ENCODE data around the gene MMEL1. TPM values are rescaled to one million over a fixed set of nuclear protein-coding genes. Genes with fewer than 3 reads are reported as not detected.
"Not testable (repeated sequence)": the region's sequence is repeated elsewhere in the genome, so short reads cannot be mapped to it uniquely, and the experiment has no call there.

Gene MMEL1
- total RNA-seq, 2 donors from 2014 or later = 0.47 to 0.68 TPM

DNA sequence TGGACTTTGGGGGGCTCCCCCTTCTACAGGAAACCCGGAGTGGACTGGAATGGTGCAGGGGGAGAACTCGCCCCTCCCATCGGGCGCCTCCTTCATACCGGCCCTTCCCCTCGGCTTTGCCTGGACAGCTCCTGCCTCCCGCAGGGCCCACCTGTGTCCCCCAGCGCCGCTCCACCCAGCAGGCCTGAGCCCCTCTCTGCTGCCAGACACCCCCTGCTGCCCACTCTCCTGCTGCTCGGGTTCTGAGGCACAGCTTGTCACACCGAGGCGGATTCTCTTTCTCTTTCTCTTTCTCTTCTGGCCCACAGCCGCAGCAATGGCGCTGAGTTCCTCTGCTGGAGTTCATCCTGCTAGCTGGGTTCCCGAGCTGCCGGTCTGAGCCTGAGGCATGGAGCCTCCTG lies 76.5 kb downstream of the MMEL1 start, which contains the start of gene TNFRSF14:
Gene TNFRSF14 (plus strand): TSS at position 95 of the 401 bp plus-strand sequence. CDS start 294 bp downstream, at position 389.
- intact Hi-C loops (cut with DNase I) = no loop called here
- ATAC-seq = peak; percentile 51 to 59
- no peak for DNase-seq

DNA sequence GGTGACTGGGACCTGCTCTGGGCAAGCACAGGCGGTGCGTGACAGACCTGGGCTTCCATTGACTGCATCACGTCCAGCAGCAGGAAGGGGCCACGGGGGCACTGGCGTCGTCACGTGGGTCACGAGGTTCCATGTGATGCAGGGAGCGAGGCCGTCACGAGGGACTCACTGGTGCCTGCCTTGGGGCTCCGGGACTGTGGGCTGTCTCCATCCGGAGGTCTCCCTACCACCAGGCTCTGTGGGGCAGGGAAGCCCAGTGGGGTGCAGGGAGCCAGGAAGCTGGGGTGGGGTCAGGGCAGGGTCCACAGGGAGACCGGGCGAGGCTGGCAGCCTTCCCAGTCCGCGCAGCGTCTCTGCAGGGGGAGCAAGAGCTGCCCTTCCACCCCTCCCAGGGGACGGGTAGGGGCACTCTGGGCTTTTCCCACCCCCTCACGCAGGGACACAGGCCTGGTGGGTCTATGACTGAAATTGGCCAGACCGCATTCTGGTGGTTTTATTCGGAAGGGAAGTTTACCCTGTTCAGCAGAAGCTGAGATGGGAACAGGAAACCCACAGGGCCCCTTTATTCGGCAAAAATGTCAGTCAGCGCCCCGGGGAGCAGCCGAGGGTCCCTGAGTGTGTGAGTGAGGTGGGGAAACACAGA lies 77.1 kb downstream of the MMEL1 start:
- peak; percentile 79 for DNase-seq
- ATAC-seq = peak; percentile 56 to 79
- intact Hi-C loops (cut with DNase I) = no loop called here

DNA sequence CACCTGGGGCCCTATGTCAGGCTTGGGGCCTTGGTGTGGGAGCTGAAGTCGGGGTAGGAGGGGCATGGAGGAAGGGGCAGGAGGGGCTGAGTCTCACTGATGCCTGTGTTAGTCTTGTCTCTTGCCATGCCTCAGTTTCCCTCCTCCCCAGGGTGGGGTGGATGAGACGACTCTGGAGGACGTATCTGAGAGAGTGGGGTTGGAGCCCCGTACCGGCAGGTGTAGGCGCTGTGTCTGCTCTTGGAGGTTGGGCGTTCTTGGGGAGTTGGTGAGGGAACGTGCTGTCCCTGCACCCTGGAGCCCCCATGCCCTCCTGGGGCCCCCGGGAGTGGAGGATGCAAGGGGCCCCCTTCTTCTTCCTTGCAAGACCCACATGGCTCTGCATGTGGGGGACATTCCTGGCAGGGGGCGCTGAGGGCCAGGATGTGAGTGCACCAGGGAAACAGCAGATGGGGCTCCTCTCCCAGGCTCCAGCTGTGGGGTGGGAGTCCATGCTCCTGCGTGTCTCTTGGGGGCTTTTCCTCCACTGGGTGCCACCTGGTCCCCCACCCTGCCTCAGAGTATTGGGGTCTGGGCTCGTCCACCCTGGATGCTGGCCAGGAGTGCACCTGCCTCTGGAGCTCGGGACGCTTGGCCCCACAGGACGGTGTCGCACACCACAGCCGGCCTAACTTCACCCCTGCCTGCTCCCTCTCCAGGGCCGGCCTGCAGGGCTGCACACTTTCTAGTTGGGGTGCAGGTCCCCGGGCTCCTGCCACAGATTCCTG lies 78.0 kb downstream of the MMEL1 start:
- intact Hi-C loops (cut with DNase I) = no loop called here
- DNase-seq = no peak
- no peak for ATAC-seq

DNA sequence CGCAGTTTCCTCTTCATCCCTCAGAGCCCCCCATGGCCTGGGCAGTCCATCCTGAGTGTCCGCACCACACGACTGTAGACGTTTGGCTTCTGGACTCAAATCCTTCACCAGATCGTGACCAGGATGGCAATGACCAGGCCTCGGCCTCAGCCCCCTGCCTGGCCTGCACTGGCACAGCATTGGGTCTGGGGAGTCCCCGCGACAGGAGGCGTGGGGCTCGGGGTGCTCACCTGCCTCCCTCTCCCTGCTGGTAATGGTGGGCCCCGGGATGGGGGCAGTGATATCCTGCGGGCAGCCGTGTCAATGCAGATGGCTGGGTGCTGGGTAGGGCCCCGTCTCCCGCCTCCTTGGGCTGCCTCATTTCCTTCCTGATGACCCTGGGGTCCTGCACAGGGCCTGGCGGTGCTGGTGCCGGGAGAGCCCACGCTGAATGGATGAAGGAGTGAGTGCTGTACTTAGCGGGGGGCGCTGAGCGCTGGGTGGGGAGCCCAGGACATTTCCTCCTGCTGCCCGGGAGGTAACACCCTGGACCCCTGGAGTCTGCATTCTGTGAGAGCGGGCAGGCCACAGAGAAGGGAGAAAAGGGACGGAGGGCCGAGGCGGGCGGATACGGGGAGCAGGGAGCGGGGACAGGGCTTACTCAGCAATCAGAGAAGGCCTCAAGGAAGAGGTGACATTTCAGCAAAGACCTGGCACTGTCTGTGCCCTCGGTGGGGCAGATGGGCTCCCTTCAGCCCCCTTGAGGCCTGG lies 78.8 kb downstream of the MMEL1 start:
- no peak for ATAC-seq
- intact Hi-C loops (cut with DNase I) = no loop called here
- no peak for DNase-seq

DNA sequence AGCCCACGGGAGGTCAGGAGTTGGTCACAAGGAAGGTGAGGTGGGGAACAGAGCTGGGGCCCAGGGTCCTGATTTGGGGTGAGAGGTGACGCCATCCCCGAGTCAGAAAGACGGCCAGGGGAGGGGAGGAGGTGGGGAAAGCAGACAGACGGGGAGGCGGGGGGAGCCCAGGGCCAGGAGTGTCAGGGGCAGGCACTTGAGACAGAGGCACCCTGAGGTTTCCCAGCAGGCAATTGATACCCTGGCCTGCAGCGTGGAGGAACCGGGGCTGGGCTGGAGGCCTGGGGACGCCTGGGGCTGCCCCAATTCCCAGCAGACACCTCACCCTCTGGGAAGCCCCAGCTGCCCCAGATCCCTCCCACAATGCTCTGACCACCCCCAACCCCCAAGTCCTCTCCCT lies 79.7 kb downstream of the MMEL1 start:
- DNase-seq, ATAC-seq: not testable (repeated sequence)

DNA sequence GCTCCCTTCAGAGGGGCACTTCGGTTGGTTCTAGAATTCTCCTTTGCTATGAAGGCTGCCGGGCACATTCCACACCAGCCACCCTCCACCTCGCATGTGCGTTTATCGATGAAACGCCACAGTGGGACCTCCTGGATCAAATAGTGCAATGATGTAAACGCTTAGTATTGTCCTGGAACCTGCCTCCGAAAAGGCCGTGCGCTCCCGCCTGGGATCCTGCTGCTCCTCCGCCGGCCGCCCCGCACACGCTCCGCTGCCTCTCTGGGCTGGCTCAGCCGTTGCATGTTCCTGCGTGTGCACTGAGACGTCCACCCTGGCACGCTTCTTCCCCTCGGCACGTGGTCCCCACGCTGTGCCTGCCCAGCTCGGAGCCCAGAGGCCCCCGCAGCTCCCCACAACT lies 80.6 kb downstream of the MMEL1 start:
- ATAC-seq = no peak
- intact Hi-C loops (cut with DNase I) = no loop called here
- no peak for DNase-seq

More for the DNA sequence above, 79.7 kb downstream of the MMEL1 start:
- intact Hi-C loops (cut with DNase I) = not testable (repeated sequence)

DNA sequence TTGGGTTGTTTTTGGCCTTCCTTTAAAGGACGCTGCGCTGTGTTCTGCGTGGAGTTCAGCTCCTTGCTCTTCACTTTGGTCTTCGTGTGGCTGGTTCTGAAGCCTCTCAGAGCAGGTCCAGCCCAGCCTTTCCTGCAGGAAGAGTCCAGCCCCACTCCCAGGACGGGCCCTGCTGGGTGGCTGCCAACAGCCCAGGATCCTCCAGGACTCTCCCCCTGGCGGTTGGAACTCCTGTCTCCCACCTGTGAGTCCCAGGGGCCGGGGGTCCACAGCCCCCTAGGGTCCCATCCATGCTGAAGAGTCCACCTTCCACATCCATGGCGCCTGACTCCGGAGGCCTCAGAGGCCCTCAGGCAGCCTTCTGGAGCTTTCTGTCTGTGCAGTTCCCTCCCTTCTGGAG lies 81.3 kb downstream of the MMEL1 start:
- intact Hi-C loops (cut with DNase I); ATAC-seq; DNase-seq: not testable (repeated sequence)

DNA sequence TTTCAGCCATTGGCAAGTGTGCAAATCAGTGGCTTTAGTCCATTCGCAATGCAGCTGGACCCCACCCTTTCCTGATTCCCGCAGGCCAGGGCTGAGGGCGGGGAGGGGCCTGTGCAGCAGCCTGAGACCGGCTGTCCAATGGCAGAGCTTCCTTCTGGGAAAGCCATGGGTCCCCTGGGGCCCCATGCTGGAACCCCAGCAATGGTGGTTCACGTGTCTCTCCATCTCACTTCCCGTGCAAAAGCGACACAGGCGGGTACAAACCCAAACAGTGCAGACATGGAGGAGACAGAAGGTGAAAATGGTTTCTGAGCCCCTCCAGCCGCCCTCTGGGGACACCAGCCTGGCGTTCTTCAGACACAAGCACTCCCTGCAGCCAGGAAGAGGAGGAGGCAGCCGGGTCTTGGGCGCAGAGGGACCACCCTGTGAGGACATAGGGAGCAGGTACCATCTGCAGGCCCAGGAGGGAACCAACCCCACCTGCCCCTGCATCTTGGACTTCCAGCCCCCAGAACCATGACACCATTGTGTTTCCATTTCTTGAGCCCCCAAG lies 82.4 kb downstream of the MMEL1 start:
- ATAC-seq; DNase-seq; intact Hi-C loops (cut with DNase I): not testable (repeated sequence)

DNA sequence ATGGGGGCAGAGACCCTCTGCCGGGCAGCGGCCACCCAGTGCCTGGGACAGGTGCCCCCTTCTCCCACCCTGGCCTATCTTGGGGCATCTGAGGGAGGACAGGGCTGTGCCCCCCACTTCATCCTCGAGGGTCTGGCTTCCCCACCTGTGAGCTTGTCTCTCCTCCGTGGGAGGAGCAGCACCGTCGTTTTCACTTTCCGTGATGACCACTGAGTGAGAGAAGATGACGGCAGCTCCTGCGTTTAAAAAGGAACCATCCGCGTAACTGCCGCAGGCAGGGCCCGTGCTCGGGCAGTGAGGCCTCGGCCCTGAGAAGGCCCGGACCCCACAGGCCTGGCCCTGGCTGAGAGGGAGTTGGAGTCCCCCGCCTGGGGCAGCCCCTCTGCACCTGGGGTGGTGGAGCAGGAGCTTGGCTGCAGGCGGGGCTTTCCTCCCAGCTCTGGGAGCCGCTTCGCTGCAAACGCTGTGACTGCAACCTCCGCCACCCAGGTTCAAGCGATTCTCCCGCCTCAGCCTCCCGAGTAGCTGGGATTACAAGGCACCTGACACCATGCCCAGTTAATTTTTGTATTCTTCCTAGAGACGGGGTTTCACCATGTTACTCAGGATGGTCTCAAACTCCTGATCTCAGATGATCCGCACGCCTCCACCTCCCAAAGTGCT lies 83.3 kb downstream of the MMEL1 start:
- intact Hi-C loops (cut with DNase I) = loop anchor here in 1 of 2 donors (2.0 kb wide), 1 partner anchor 135 kb away; no protein-coding TSS in a partner anchor
- not testable (repeated sequence) for DNase-seq, ATAC-seq

DNA sequence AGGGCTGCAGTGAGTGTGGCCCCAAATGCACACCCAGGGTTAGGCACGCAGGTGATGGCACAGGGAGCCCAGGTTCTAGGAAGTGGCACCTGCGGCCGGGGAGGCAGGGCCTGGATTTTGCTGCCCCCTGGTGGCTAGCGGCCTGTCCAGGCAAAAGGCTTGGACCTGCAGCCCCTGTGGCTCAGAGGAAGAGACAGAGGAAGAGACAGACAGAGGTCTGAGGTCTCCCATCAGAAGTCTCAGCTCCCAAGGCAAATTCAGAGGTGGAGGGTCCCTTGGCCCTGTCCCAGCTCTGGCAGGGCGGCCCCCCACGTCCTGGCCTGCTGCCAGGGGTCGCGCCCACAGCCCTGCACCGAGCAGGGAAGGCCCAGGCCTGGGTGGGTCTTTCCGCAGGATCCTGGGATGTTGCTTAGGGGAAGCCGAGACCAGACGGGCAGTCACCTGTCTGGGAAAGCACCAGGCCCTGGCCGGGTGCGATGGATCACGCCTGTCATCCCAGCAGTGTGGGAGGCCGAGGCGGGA lies 84.7 kb downstream of the MMEL1 start:
- ATAC-seq = peak; percentile 51 to 52
- DNase-seq = peak; percentile 81
- intact Hi-C loops (cut with DNase I) = loop anchor here (1.0 to 2.0 kb wide), 2 partner anchors 133 to 134 kb away; no protein-coding TSS in a partner anchor

DNA sequence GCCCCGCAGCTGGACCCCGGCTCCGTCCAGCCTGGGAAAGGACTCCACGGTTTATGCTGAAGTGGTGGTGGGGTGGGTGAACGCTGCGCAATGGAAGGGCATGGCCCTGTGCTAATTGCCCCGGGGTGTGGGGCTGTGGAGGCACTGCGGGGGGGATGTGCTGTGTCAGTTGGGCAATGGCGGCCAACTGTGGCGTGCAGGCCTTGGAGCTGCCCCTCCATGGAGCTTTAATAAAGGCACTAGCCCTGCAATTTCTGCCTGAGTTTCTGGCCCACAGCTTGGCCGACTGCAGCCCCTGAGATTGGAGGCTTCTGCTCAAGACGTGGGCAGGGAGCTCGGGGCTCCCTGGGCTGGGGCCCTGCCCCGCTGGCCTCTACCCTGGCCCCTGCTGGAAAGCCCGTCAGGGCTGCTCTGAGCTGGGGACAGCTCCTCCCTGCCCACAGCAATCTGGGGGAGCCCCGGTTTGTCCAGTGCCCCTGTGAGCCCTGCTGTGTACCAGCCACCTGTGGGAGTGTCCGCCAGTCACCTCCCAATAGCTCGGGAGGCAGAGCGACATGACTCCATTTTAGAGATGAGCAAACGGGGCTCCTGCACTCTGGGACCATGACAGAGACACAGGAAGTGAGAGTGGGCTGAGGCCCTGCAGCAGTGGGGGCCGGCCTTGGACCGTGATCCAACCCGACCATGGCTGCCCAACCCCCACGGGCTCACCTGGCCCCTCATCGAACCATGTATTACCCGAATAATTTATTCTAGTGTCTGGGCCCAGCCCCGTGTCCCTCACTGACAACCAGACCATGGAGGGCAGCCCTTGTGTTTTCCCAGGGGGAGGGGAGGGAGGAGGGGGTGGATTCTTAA lies 85.4 kb downstream of the MMEL1 start:
- intact Hi-C loops (cut with DNase I) = loop anchor here (1.0 to 2.0 kb wide), 2 partner anchors 133 kb away; no protein-coding TSS in a partner anchor
- no peak for ATAC-seq
- no peak for DNase-seq

DNA sequence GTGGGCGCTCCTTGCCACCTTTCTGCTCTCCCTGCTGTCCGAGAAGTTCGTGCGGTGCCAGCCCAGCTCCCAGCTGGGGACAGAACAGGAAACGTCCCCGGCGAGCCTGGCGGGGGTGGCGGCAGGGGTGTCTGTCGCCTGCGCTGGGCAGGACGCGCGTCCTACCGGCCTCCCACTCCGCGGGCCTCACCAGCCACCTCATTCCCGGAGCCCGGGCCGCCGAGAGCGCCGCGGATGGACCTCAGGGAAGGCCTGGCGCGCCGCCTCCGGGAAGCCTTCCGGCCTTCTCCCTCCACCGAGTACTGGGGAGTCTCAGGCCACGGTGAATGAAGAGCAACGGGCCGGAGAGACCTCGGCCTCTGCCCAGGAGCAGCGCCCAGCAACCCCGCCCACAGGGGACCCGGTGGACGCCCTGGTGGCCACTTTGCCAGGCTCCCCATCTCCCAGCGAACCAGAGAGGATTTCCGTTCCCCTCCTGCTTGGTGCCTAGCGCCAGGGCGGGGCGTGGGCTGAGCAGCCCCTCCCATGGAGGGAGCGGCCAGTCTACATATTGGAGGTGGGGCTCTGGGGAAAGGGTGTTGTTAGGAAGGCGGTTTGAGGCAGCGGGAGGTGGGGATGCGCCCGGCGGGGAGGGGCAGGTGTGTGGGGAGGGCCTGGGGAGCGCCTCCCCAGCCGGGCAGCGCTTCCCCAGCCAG lies 86.2 kb downstream of the MMEL1 start:
- peak; percentile 89 for DNase-seq
- peak; percentile 68 to 84 for ATAC-seq
- intact Hi-C loops (cut with DNase I) = no loop called here

DNA sequence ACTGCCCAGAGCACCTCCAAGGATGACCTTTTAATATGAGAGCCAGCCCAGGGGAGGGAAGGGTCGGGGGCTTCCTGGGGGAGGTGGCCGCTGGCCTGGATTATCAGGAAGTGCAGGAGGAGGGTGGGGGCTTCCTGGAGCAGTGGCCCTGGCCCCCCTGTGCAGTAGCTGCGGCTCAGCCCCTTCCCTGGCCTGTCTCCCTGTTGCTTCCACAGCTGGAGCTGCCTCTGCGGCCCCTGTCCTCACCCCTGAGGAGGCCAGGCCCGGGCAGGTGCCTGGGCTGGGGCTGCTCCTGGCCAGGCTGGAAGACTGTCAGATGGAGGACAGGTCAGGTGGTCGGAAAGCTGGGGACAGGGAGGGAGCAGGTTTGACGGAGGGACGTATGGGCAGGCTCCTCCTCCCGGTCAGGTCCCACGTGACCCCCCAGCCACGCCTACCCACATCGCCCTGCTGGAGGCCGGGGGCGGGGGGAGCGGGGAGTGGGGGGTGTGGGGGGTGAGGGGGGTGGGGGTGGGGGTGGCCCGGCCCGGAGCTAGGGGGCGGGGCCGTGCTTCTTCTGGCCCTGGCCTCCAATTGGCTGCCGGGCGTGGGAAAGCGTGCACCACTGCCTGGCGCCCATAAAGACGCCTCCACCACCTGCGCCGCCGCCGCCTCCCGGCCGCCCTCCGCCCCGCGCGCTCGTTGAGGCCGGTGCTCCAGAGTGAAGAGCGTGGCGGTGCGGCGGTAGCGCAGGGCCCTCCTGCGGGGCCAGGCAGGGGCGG lies 86.9 kb downstream of the MMEL1 start:
- intact Hi-C loops (cut with DNase I) = no loop called here

DNA sequence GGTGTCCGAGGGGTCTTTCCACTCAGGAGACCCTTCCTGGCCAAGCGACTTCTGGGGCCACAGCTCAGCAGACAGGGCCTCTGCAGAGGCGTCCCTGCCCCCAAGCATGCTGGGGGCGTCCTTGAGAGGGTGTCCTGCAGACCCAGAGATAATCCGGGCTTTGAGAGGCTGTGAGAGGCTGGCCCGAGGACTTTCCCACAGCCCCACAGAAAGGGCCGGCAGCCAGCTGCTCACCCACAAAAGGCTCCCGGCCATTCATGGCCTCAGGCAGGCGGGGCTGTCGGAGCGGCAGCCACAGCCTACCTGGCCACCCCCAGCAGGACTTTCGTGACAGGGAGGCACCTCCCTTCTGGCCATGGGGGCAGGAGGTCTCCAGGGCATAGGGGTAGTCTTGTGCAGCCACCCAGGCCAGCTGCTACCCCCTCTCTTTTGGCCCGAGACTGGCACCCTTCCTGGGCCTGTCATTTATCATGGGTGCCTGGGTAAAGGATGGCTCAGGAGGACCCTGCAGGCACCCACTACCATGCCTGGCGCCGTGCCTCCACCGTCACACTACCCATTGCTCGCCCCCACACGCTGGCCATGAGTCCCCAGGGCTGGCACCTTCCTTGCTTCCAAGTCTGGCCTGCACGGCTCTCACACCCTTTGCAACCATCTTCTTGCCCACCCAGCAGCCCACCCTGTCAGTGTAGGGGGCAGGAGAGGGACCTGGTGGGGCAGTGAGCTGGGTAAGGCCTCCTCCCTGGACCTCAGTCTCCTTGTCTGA lies 87.8 kb downstream of the MMEL1 start:
- ATAC-seq (no peak), DNase-seq (no peak)
- intact Hi-C loops (cut with DNase I) = no loop called here

More for the DNA sequence above, 86.9 kb downstream of the MMEL1 start:
- peak; percentile 62 to 75 for ATAC-seq
- peak; percentile 91 for DNase-seq

DNA sequence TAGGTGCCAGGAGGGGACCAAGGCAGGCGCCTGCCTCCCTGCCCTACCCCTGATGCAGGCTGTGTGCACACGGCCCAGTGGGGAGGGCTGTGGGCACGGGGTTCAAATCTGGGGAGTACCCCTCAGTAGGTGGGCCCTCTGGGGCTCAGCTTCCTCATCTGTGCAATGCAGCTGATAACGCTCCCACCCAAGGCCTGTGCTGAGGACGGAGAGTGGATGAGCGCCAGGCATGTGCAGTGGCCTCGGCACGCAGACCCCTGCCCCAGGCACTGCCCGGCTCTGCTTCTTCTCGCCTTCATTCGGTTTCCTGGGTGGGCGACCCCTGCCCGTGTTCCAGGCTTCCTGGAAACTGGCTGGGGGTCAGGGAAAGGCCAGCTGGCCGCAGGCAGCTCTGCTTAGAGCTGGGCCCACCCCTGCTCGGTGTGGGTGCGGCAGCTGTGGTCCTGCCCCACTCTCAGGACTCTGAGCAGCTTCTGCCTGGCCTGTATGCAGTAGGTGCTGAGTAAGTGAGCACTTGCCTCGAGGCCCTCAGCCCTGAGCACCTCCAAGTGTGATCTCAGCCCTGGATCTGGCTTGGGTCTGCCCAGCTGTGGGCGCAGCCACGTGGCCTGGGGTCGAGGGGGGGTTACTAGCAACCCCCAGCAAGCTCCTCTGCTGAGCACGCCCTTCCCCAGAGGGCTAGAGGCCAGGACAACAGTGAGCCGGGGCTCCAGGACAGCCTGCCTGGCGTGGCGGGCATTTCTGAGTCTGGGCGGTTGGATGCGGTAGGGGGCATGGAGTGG lies 88.5 kb downstream of the MMEL1 start:
- DNase-seq (no peak), ATAC-seq (no peak)
- intact Hi-C loops (cut with DNase I) = no loop called here

All from left cardiac atrium (tissue), 4 donors.